CD4-positive, alpha-beta T cell (primary cell): ENCODE results near the gene SYTL3. TPM values are rescaled to one million over a fixed set of nuclear protein-coding genes. Genes with fewer than 3 reads are reported as not detected.

Experiments used
- ATAC-seq: fragments of 200-7000 bp; cut with Tn5 transposase; one replicate; pipeline ENCODE4 v1.10.0; 2022; ENCODE audit warnings: mild to moderate bottlenecking; ENCODE audit not compliant: poor library complexity
- CTCF ChIA-PET: fragments of 350-600 bp; sonication (Branson Sonifier 250); formaldehyde crosslinking; loops from one replicate; lab custom pipeline; 2021; ENCODE audit warnings: antibody characterized with exemption, inconsistent platforms; lab: Charles Lee
- POLR2A ChIA-PET: fragments of 350-600 bp; sonication (Branson Sonifier 250); formaldehyde crosslinking; loops from one replicate; lab custom pipeline; 2021; ENCODE audit warnings: antibody characterized with exemption, inconsistent platforms; lab: Charles Lee
- DNase-seq, 14 experiments: peaks; one replicate each; pipeline ENCODE4 v3.0.0-alpha.2; 2013 to 2020; ENCODE audit warnings: mixed read lengths in 2 of 14
- H3K27ac ChIP-seq, 2 donors: one replicate each; pipeline versions ENCODE4 v1.5.1 to v1.7.0; 2013; ENCODE audit warnings: low read length in 2 of 2, low read depth in 1 of 2, mild to moderate bottlenecking in 1 of 2
- H3K27me3 ChIP-seq, 2 experiments: 1 replicate in 1 of 2; 2 replicates in 1 of 2; pipeline versions ENCODE4 v1.6.1 to v1.7.0; 2013; ENCODE audit warnings: low read length in 2 of 2, control low read depth in 1 of 2, mild to moderate bottlenecking in 1 of 2, moderate library complexity in 1 of 2; ENCODE audit not compliant: insufficient read depth in 2 of 2, control insufficient read depth in 1 of 2
- H3K36me3 ChIP-seq: one replicate; pipeline ENCODE4 v1.6.1; 2013; ENCODE audit warnings: low read length, control low read depth; ENCODE audit not compliant: insufficient read depth
- H3K4me1 ChIP-seq: one replicate; pipeline ENCODE4 v1.6.1; 2013; ENCODE audit warnings: low read length, control low read depth; ENCODE audit not compliant: insufficient read depth
- H3K4me3 ChIP-seq: one replicate; pipeline ENCODE4 v1.5.1; 2013; ENCODE audit warnings: mild to moderate bottlenecking, low read length, moderate library complexity
- H3K9me3 ChIP-seq, 2 experiments: 1 replicate in 1 of 2; 2 replicates in 1 of 2; pipeline versions ENCODE4 v1.6.1 to v1.7.0; 2013; ENCODE audit warnings: low read length in 2 of 2, mild to moderate bottlenecking in 2 of 2, control low read depth in 1 of 2, moderate library complexity in 1 of 2; ENCODE audit not compliant: control insufficient read depth in 1 of 2, insufficient read depth in 1 of 2
- H3K27ac Mint-ChIP-seq: one replicate; pipeline ENCODE4 v1.8.0; 2020; ENCODE audit warnings: mixed read lengths
- H3K27me3 Mint-ChIP-seq: one replicate; pipeline ENCODE4 v1.8.0; 2021; ENCODE audit warnings: mixed read lengths
- H3K36me3 Mint-ChIP-seq: one replicate; pipeline ENCODE4 v1.8.0; 2021; ENCODE audit warnings: low read depth, mixed read lengths
- H3K4me1 Mint-ChIP-seq: one replicate; pipeline ENCODE4 v1.8.0; 2021; ENCODE audit warnings: low read depth, mixed read lengths
- H3K4me3 Mint-ChIP-seq: one replicate; pipeline ENCODE4 v1.8.0; 2020; ENCODE audit warnings: mild to moderate bottlenecking, mixed read lengths
- H3K9me3 Mint-ChIP-seq: one replicate; pipeline ENCODE4 v1.8.0; 2020; ENCODE audit warnings: mixed read lengths
- intact Hi-C, 2 experiments: fragments of 100-400 bp; cut with DNase I in 1 of 2; cut with micrococcal nuclease in 1 of 2; formaldehyde crosslinking; loops; one replicate each; pipeline versions ENCODE4 v1.15.1 to v1.9.0; 2023 to 2025; cut with DNase I, micrococcal nuclease
- total RNA-seq, 174 experiments: library from RNA in 2 of 174; stranded (reverse) in 2 of 174; gene quantifications; one replicate each; pipeline ENCODE4 v1.2.3 and lab custom pipeline; 2021 to 2026
- TF ChIP-seq, protein P1 (sequence below): fragments of 200-600 bp; IDR thresholded peaks from one replicate; pipeline ENCODE4 v1.8.0; 2022; ENCODE audit warnings: antibody characterized with exemption, mild to moderate bottlenecking

SYTL3 gene
- total RNA-seq, 2 experiments from 2014 or later: 41.2 to 42.7 TPM

- Histone ChIP-seq H3K27ac (no peak overlapping the region), H3K27me3 (no peaks in the 10 kb centered on the region), H3K36me3 (peaks cover 100% of the 10 kb centered on the region), H3K9me3 (peaks cover 0 to 8% of the 10 kb centered on the region in 2 experiments), H3K4me1 (peaks cover 30% of the 10 kb centered on the region), H3K4me3 (no peak overlapping the region)
- Mint-ChIP-seq H3K4me3 (peak overlapping the region; percentile 40), H3K27me3 (peaks cover 8% of the 10 kb centered on the region), H3K27ac (peak overlapping the region; percentile 74), H3K4me1 (peaks cover 34% of the 10 kb centered on the region), H3K36me3 (peaks cover 99% of the 10 kb centered on the region), H3K9me3 (no peaks in the 10 kb centered on the region)
- ATAC-seq: no peak
- CTCF ChIA-PET: interaction anchor here (1.6 to 1.8 kb wide), 2 partner anchors 21 to 25 kb away, joined by 6 to 7 read pairs; no protein-coding TSS in a partner anchor
- POLR2A ChIA-PET: no interaction called here
- intact Hi-C loops: no loop called here
- peak in 1 of 14 experiments; percentile 42 for DNase-seq
- TF ChIP-seq, protein P1, sequence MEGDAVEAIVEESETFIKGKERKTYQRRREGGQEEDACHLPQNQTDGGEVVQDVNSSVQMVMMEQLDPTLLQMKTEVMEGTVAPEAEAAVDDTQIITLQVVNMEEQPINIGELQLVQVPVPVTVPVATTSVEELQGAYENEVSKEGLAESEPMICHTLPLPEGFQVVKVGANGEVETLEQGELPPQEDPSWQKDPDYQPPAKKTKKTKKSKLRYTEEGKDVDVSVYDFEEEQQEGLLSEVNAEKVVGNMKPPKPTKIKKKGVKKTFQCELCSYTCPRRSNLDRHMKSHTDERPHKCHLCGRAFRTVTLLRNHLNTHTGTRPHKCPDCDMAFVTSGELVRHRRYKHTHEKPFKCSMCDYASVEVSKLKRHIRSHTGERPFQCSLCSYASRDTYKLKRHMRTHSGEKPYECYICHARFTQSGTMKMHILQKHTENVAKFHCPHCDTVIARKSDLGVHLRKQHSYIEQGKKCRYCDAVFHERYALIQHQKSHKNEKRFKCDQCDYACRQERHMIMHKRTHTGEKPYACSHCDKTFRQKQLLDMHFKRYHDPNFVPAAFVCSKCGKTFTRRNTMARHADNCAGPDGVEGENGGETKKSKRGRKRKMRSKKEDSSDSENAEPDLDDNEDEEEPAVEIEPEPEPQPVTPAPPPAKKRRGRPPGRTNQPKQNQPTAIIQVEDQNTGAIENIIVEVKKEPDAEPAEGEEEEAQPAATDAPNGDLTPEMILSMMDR: no peak
Observed at GRCh38 chr6:158768436-158768835, 118.6 kb downstream of the SYTL3 start.

- H3K36me3 ChIP-seq: peaks cover 100% of the 10 kb centered on the region
- Mint-ChIP-seq H3K27me3 (peaks cover 8% of the 10 kb centered on the region), H3K4me3 (peak overlapping the region; percentile 38), H3K27ac (peak overlapping the region; percentile 74), H3K36me3 (peaks cover 99% of the 10 kb centered on the region), H3K4me1 (peaks cover 43% of the 10 kb centered on the region), H3K9me3 (no peaks in the 10 kb centered on the region)
- CTCF ChIA-PET: interaction anchor here (1.2 to 1.8 kb wide), 2 partner anchors 12 to 20 kb away, joined by 3 to 7 read pairs; no protein-coding TSS in a partner anchor
- H3K9me3 ChIP-seq: peaks cover 0 to 8% of the 10 kb centered on the region in 2 experiments
- intact Hi-C loops: no loop called here
- no peak overlapping the region for H3K4me3 ChIP-seq
- DNase-seq: peak in 1 of 14 experiments; percentile 40
- H3K27ac ChIP-seq: no peak overlapping the region
- ATAC-seq: no peak
- POLR2A ChIA-PET: interaction anchor here (0.6 kb wide), 1 partner anchor 248 kb away, joined by 3 read pairs; no protein-coding TSS in a partner anchor
- peaks cover 39% of the 10 kb centered on the region for H3K4me1 ChIP-seq
- no peaks in the 10 kb centered on the region for H3K27me3 ChIP-seq
- TF ChIP-seq, protein P1: no peak
Observed at GRCh38 chr6:158769234-158769770, 119.4 kb downstream of the SYTL3 start.

DNA sequence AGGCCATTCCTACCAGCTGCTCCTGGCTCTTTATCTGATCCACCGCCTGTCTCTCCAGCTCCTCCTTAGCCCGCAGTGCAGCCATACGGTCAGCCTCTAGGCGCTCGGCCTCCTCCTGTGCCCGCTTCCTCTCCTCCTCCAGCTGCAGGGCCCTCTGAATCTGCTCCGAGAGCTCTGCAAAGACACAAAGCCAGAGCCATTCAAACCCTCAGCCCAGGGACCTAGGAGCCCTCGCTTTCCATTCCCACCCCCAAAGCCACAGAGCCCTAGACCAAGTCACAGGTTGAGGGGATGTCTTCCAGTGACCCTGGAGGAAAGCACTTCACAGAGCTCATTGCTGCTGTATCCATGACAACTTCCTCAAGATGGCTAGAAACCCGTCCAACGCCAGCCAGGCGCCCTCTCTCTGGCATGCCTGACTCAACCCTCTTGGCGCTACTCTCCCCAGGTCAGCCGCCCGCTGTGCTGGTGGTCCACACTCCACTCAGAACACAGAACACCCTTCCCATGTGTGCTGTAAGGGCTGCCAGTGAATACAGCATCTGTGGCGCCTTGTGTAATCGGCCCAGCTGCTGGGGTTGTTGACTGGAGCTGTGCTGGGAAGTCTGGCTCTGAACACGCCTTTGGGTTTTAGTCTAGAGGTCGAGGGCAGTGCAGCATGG lies 120.0 kb downstream of the SYTL3 start:
- intact Hi-C loops: loop anchor here in 1 of 2 experiments (10.0 kb wide), 1 partner anchor 55 kb away; no protein-coding TSS in a partner anchor
- H3K4me3 ChIP-seq: no peak overlapping the region
- Mint-ChIP-seq H3K36me3 (peaks cover 99% of the 10 kb centered on the region), H3K4me1 (peaks cover 47% of the 10 kb centered on the region), H3K4me3 (peak overlapping the region; percentile 38), H3K27ac (peak overlapping the region; percentile 74), H3K9me3 (no peaks in the 10 kb centered on the region), H3K27me3 (peaks cover 5% of the 10 kb centered on the region)
- ChIA-PET POLR2A (interaction anchor here (2.8 kb wide), 1 partner anchor 100 kb away, joined by 12 read pairs; no protein-coding TSS in a partner anchor), CTCF (interaction anchor here (1.2 to 1.8 kb wide), 2 partner anchors 11 to 19 kb away, joined by 3 to 7 read pairs; no protein-coding TSS in a partner anchor)
- peaks cover 44% of the 10 kb centered on the region for H3K4me1 ChIP-seq
- H3K9me3 ChIP-seq: peaks cover 0 to 8% of the 10 kb centered on the region in 2 experiments
- ATAC-seq (no peak), DNase-seq (peak in 1 of 14 experiments; percentile 41)
- TF ChIP-seq, protein P1: no peak
- H3K27me3 ChIP-seq: no peaks in the 10 kb centered on the region
- H3K27ac ChIP-seq: no peak overlapping the region
- peaks cover 100% of the 10 kb centered on the region for H3K36me3 ChIP-seq
